Cerebellar cortex (tissue), 1 donor: ENCODE measurements around the gene COPS2.
"Not testable (repeated sequence)": the region's sequence is repeated elsewhere in the genome, so short reads cannot be mapped to it uniquely, and the experiment has no call there.

Source experiments
- DNase-seq: peaks from one replicate; pipeline ENCODE4 v3.0.0-alpha.2; 2015; ENCODE audit warnings: low spot score

Gene COPS2

GRCh38 chr15:49103002-49103401 lies 52.4 kb downstream of the COPS2 start:
- no peak for DNase-seq

GRCh38 chr15:49101536-49101935 lies 53.9 kb downstream of the COPS2 start:
- no peak for DNase-seq

GRCh38 chr15:49096090-49096750 lies 59.2 kb downstream of the COPS2 start:
- no peak for DNase-seq

GRCh38 chr15:49094923-49095322 lies 60.5 kb downstream of the COPS2 start:
- no peak for DNase-seq

GRCh38 chr15:49093252-49094105 lies 61.9 kb downstream of the COPS2 start:
- DNase-seq, result no peak

- no peak for DNase-seq
Observed at GRCh38 chr15:49088996-49089395, 66.4 kb downstream of the COPS2 start.

- DNase-seq, result no peak
Observed at GRCh38 chr15:49085696-49086459, 69.5 kb downstream of the COPS2 start.

GRCh38 chr15:49084285-49084570 lies 71.2 kb downstream of the COPS2 start:
- DNase-seq, result no peak

GRCh38 chr15:49083401-49084284 lies 71.8 kb downstream of the COPS2 start:
- no peak for DNase-seq

GRCh38 chr15:49082960-49083359 lies 72.4 kb downstream of the COPS2 start:
- DNase-seq, result no peak

GRCh38 chr15:49079340-49080039 lies 75.9 kb downstream of the COPS2 start:
- DNase-seq, result no peak

- no peak for DNase-seq
Observed at GRCh38 chr15:49075881-49076280, 79.5 kb downstream of the COPS2 start.

- not testable (repeated sequence) for DNase-seq
Observed at GRCh38 chr15:49074589-49075287, 80.7 kb downstream of the COPS2 start.
